ENCODE measurements around the gene ZNF527.

Gene ZNF527

GRCh38 chr19:37370880-37371661 lies at the start of gene ZNF527:
TSS of gene ZNF527 (plus strand) at chr19:37371099. CDS start at chr19:37374199, 3,100 bp downstream.
- Histone ChIP-seq H3K9ac (ENCODE audit: low read depth, low read length) (peak within 1 kb of the TSS; percentile 64), H3K4me3 (ENCODE audit: low read depth in 1 of 2, low read length in 2 of 2) (peak within 1 kb of the TSS; percentile 35 to 81; a peak in 3 of 4 replicates), H3K4me2 (ENCODE audit: insufficient read depth, low read length) (peak within 1 kb of the TSS; percentile 69), H3K27ac (ENCODE audit: low read length) (peak within 1 kb of the TSS; percentile 79), H3K79me2 (ENCODE audit: insufficient read depth, low read length) (peaks cover 25% of the 10 kb centered on the region), H2AFZ (ENCODE audit: low read depth, low read length) (peak within 1 kb of the TSS; percentile 94), H3K36me3 (ENCODE audit: insufficient read depth, low read length) (peaks cover 32% of the 10 kb centered on the region), H3K4me1 (ENCODE audit: insufficient read depth, low read length) (peaks cover 29% of the 10 kb centered on the region), H4K20me1 (ENCODE audit: insufficient read depth, low read length) (no peaks in the 10 kb centered on the region), H3K9me3 (ENCODE audit: insufficient read depth, low read length, severe bottlenecking) (peaks cover 15% of the 10 kb centered on the region), H3K27me3 (ENCODE audit: insufficient read depth, low read length, poor library complexity) (no peaks in the 10 kb centered on the region)
- peak; percentile 97 for ATAC-seq (ENCODE audit: insufficient read depth, low read depth)
- DNase-seq, result peak; percentile 98
- peak; percentile 29 for TF ChIP-seq CTCF (IDR thresholded peaks at IDR 0.05; ENCODE audit: borderline replicate concordance, extremely low read depth, low read length, poor library complexity, severe bottlenecking)
- TF ChIP-seq EZH2 (IDR thresholded peaks at IDR 0.05; ENCODE audit: borderline replicate concordance, low read depth, low read length, severe bottlenecking), result no peak

- H4K20me1 ChIP-seq (ENCODE audit: insufficient read depth, low read length), result no peaks in the 10 kb centered on the region
- H3K27ac ChIP-seq (ENCODE audit: low read length), result no peak overlapping the region
- ATAC-seq (ENCODE audit: insufficient read depth, low read depth) (no peak), DNase-seq (no peak)
- no peak overlapping the region for H3K4me2 ChIP-seq (ENCODE audit: insufficient read depth, low read length)
- H3K79me2 ChIP-seq (ENCODE audit: insufficient read depth, low read length), result peaks cover 6% of the 10 kb centered on the region
- TF ChIP-seq EZH2 (IDR thresholded peaks at IDR 0.05; ENCODE audit: borderline replicate concordance, low read depth, low read length, severe bottlenecking), result no peak
- TF ChIP-seq CTCF (IDR thresholded peaks at IDR 0.05; ENCODE audit: borderline replicate concordance, extremely low read depth, low read length, poor library complexity, severe bottlenecking), result peak; percentile 41
- H3K9me3 ChIP-seq (ENCODE audit: insufficient read depth, low read length, severe bottlenecking), result no peaks in the 10 kb centered on the region
- no peak overlapping the region for H2AFZ ChIP-seq (ENCODE audit: low read depth, low read length)
- peaks cover 47% of the 10 kb centered on the region for H3K36me3 ChIP-seq (ENCODE audit: insufficient read depth, low read length)
- H3K4me3 ChIP-seq (ENCODE audit: low read depth in 1 of 2, low read length in 2 of 2), result no peak overlapping the region
- H3K27me3 ChIP-seq (ENCODE audit: insufficient read depth, low read length, poor library complexity), result no peaks in the 10 kb centered on the region
- no peak overlapping the region for H3K9ac ChIP-seq (ENCODE audit: low read depth, low read length)
- peaks cover 14% of the 10 kb centered on the region for H3K4me1 ChIP-seq (ENCODE audit: insufficient read depth, low read length)
Measured at GRCh38 chr19:37329686-37330085, 41.2 kb upstream of the ZNF527 start.

GRCh38 chr19:37332839-37333238 lies 38.1 kb upstream of the ZNF527 start:
- Histone ChIP-seq H4K20me1 (ENCODE audit: insufficient read depth, low read length) (no peaks in the 10 kb centered on the region; the same call in 1 of the 2 replicates), H3K9me3 (ENCODE audit: insufficient read depth, low read length, severe bottlenecking) (no peaks in the 10 kb centered on the region), H3K27me3 (ENCODE audit: insufficient read depth, low read length, poor library complexity) (no peaks in the 10 kb centered on the region), H3K4me3 (ENCODE audit: low read depth in 1 of 2, low read length in 2 of 2) (no peak overlapping the region), H3K79me2 (ENCODE audit: insufficient read depth, low read length) (peaks cover 33% of the 10 kb centered on the region), H3K27ac (ENCODE audit: low read length) (no peak overlapping the region), H3K4me1 (ENCODE audit: insufficient read depth, low read length) (peaks cover 30% of the 10 kb centered on the region), H2AFZ (ENCODE audit: low read depth, low read length) (no peak overlapping the region), H3K36me3 (ENCODE audit: insufficient read depth, low read length) (peaks cover 52% of the 10 kb centered on the region), H3K9ac (ENCODE audit: low read depth, low read length) (no peak overlapping the region), H3K4me2 (ENCODE audit: insufficient read depth, low read length) (no peak overlapping the region)
- ATAC-seq (ENCODE audit: insufficient read depth, low read depth), result no peak
- TF ChIP-seq CTCF (IDR thresholded peaks at IDR 0.05; ENCODE audit: borderline replicate concordance, extremely low read depth, low read length, poor library complexity, severe bottlenecking) (no peak), EZH2 (IDR thresholded peaks at IDR 0.05; ENCODE audit: borderline replicate concordance, low read depth, low read length, severe bottlenecking) (no peak)
- DNase-seq, result no peak

Data from DND-41 (cell line).